Measurements from ENCODE around the gene RASL11A.
A peak's percentile ranks its signal among the peaks of the same experiment; 100 is the strongest.
"Not testable (repeated sequence)": the region's sequence is repeated elsewhere in the genome, so short reads cannot be mapped to it uniquely, and the experiment has no call there.

The RASL11A gene

GRCh38 chr13:27264181-27264580 is 6.4 kb upstream of the RASL11A start:
- DNase-seq, result no peak
- in situ Hi-C loops (cut with HindIII; ENCODE audit: low pct_ligation_motif_present, low pct_unique_long_range_greater_than_20kb, low sequenced_read_pairs), result no loop called here

GRCh38 chr13:27264648-27265047 is 6.0 kb upstream of the RASL11A start:
- in situ Hi-C loops (cut with HindIII; ENCODE audit: low pct_ligation_motif_present, low pct_unique_long_range_greater_than_20kb, low sequenced_read_pairs), result no loop called here
- DNase-seq, result no peak

GRCh38 chr13:27266917-27267316 is 3.7 kb upstream of the RASL11A start:
- in situ Hi-C loops (cut with HindIII; ENCODE audit: low pct_ligation_motif_present, low pct_unique_long_range_greater_than_20kb, low sequenced_read_pairs), result no loop called here
- no peak for DNase-seq

- no peak for DNase-seq
- in situ Hi-C loops (cut with HindIII; ENCODE audit: low pct_ligation_motif_present, low pct_unique_long_range_greater_than_20kb, low sequenced_read_pairs), result no loop called here
Observed at GRCh38 chr13:27267596-27267995, 3.0 kb upstream of the RASL11A start.

GRCh38 chr13:27269114-27269665 is 1.4 kb upstream of the RASL11A start:
- DNase-seq, result no peak
- in situ Hi-C loops (cut with HindIII; ENCODE audit: low pct_ligation_motif_present, low pct_unique_long_range_greater_than_20kb, low sequenced_read_pairs), result no loop called here

GRCh38 chr13:27271570-27272096 is 1.0 kb downstream of the RASL11A start:
- no peak for DNase-seq
- in situ Hi-C loops (cut with HindIII; ENCODE audit: low pct_ligation_motif_present, low pct_unique_long_range_greater_than_20kb, low sequenced_read_pairs), result no loop called here

- in situ Hi-C loops (cut with HindIII; ENCODE audit: low pct_ligation_motif_present, low pct_unique_long_range_greater_than_20kb, low sequenced_read_pairs), result no loop called here
- DNase-seq, result no peak
Observed at GRCh38 chr13:27273658-27274425, 3.2 kb downstream of the RASL11A start.

GRCh38 chr13:27274631-27275030 is 4.0 kb downstream of the RASL11A start:
- DNase-seq, result no peak
- in situ Hi-C loops (cut with HindIII; ENCODE audit: low pct_ligation_motif_present, low pct_unique_long_range_greater_than_20kb, low sequenced_read_pairs), result no loop called here

GRCh38 chr13:27276188-27276587 is 5.6 kb downstream of the RASL11A start:
- in situ Hi-C loops (cut with HindIII; ENCODE audit: low pct_ligation_motif_present, low pct_unique_long_range_greater_than_20kb, low sequenced_read_pairs), result no loop called here
- no peak for DNase-seq

- no peak for DNase-seq
- in situ Hi-C loops (cut with HindIII; ENCODE audit: low pct_ligation_motif_present, low pct_unique_long_range_greater_than_20kb, low sequenced_read_pairs), result no loop called here
Observed at GRCh38 chr13:27279506-27279905, 8.9 kb downstream of the RASL11A start.

- no peak for DNase-seq
- in situ Hi-C loops (cut with HindIII; ENCODE audit: low pct_ligation_motif_present, low pct_unique_long_range_greater_than_20kb, low sequenced_read_pairs), result no loop called here
Observed at GRCh38 chr13:27280009-27280656, 9.5 kb downstream of the RASL11A start.

- DNase-seq, result no peak
- in situ Hi-C loops (cut with HindIII; ENCODE audit: low pct_ligation_motif_present, low pct_unique_long_range_greater_than_20kb, low sequenced_read_pairs), result no loop called here
Observed at GRCh38 chr13:27280841-27281240, 10.2 kb downstream of the RASL11A start.

- in situ Hi-C loops (cut with HindIII; ENCODE audit: low pct_ligation_motif_present, low pct_unique_long_range_greater_than_20kb, low sequenced_read_pairs), result no loop called here
Observed at GRCh38 chr13:27281420-27281819, 10.8 kb downstream of the RASL11A start.

GRCh38 chr13:27283906-27284493 is 13.4 kb downstream of the RASL11A start:
- in situ Hi-C loops (cut with HindIII; ENCODE audit: low pct_ligation_motif_present, low pct_unique_long_range_greater_than_20kb, low sequenced_read_pairs), result no loop called here
- DNase-seq, result peak; percentile 41

More at GRCh38 chr13:27281420-27281819, 10.8 kb downstream of the RASL11A start:
- DNase-seq, result no peak

GRCh38 chr13:27288392-27288791 is 17.8 kb downstream of the RASL11A start:
- DNase-seq, result no peak
- in situ Hi-C loops (cut with HindIII; ENCODE audit: low pct_ligation_motif_present, low pct_unique_long_range_greater_than_20kb, low sequenced_read_pairs), result no loop called here

- DNase-seq, result peak; percentile 25
- in situ Hi-C loops (cut with HindIII; ENCODE audit: low pct_ligation_motif_present, low pct_unique_long_range_greater_than_20kb, low sequenced_read_pairs), result no loop called here
Observed at GRCh38 chr13:27289011-27289665, 18.5 kb downstream of the RASL11A start.

GRCh38 chr13:27290715-27291114 is 20.1 kb downstream of the RASL11A start:
- DNase-seq, result no peak
- in situ Hi-C loops (cut with HindIII; ENCODE audit: low pct_ligation_motif_present, low pct_unique_long_range_greater_than_20kb, low sequenced_read_pairs), result no loop called here

- DNase-seq, result not testable (repeated sequence)
Observed at GRCh38 chr13:27291967-27292366, 21.3 kb downstream of the RASL11A start.

More at GRCh38 chr13:27291967-27292366, 21.3 kb downstream of the RASL11A start:
- in situ Hi-C loops (cut with HindIII; ENCODE audit: low pct_ligation_motif_present, low pct_unique_long_range_greater_than_20kb, low sequenced_read_pairs), result not testable (repeated sequence)

All from ACHN (cell line).